Eye (tissue), 1 donor: ENCODE data around the gene HLA-DMB.
"Not testable (repeated sequence)": the region's sequence is repeated elsewhere in the genome, so short reads cannot be mapped to it uniquely, and the experiment has no call there.

Experiments
- DNase-seq: peaks from one replicate; pipeline ENCODE4 v3.0.0-alpha.2; 2015

HLA-DMB gene

DNA sequence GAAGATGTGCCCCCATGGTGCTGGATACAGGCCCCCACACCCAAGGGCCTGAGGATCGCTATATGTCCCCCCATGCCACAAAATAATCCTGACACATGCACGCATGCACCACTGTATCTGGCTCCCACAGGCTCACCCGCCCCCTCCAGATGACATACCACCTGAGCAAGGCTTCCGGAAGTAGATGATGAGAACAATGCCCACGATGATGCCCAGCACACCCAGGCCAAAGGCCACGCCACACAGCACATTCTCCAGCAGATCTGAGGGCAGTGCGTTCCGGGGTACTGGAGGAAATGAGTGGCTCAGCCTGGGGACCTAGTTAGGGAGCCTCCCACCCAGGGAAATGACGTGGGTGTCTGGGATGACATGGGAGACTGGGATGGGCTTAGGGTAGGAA lies 8.3 kb upstream of the HLA-DMB start:
- no peak for DNase-seq

DNA sequence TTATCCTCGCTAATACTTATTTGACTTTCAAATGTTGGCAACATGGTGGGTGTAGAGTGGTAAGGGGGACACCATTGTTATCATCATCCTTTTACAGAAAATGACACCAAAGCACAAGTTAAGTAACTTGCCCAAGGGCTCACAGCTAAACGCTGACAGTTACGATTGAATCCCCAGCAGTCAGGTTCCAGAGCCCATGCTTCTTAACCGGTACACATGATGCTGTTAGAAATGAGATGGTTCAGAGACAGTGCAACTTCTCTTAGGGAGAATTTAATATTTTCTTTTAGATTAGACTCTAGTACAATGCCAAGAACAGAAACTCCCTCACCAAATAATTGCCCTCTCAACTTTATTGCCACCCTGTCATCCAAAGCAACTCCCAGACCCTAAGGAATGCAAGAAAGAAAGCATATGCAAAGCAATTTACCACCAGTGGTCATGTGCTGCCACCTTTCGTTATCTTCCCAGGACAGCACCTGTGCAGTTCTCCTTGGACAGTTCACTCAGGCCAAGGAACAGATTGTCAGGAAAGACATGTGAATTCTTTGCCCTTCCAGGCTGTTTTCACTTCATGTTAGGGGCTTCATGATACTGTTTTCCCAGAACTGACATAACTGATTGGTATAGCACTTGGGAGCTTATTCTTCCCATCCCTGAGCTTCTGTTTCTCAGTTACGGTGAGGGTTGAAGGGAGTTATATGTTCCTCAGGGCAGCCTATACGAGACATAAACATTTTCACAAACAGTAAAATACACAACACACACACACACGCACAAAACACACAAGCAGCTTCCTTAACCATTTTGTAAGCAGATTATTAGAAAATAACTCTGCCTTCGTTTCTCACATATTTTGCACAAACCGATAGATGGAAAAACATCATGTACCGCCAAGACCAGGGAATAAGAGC lies 7.0 kb upstream of the HLA-DMB start:
- DNase-seq, result peak; percentile 62

DNA sequence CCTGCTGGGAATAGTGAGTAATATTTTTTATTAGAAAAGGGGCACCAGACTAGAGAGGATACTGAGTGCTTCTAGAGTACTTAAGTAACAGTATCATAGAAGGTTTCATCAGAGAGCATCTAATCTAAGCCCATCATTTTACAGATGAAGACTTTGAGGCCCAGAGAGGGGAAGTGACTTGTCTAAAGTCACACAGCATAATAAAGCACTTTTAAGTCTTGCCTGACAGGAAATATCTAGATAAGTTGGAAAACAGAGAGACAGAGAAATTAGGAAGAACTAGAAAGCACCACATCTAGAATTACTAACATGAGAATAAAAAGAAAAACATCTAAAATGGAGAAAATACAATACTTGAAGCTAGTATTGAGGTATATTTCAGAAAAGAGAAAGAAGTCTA lies 6.1 kb upstream of the HLA-DMB start:
- DNase-seq, result no peak

DNA sequence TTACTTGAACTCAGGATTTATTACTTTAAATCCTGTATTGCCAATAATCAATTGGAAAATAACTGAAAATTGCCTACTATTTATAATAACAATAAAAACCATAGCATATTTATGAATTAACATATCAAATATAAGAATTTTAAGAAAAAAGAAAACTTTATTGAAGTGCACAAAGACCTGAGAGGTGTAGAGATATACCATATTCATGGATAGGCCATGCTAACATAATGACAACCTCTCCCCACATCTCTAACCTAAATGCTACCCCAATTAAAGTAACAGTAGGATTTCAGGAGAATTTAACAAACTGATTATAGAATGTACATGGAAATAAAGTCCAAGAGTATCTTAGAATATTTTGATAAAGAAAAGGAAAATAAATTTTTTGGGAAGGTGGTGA lies 5.1 kb upstream of the HLA-DMB start:
- no peak for DNase-seq

DNA sequence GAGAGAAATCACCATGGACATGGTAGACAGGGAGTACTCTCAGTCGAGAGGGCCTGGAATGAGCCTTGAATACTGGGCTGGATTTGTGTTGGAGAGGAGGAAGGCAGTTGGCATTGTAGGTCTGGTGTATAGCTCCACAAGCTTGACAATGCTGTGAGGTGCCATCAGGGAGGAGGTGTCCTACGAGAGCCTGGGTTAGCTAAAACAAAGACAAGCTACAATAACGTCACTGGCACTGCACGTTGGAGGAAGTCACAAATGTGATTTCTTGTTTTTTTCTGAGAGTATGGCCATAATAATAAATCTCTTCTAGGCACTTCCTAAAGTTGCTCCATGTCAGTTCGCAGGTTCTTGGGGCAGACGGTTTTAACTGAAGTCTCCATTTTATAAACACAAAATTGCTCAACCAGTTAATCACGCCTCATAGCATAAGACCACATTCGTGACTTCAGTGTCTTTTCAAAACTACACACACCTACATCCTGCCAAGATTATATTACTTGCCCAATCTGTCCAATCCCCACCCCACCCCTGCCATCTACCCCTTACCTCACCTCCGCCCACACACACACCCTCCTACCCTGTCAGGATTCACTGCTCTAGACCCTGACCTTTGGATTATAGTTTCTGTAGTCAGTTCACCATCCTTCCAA lies 4.4 kb upstream of the HLA-DMB start:
- no peak for DNase-seq

DNA sequence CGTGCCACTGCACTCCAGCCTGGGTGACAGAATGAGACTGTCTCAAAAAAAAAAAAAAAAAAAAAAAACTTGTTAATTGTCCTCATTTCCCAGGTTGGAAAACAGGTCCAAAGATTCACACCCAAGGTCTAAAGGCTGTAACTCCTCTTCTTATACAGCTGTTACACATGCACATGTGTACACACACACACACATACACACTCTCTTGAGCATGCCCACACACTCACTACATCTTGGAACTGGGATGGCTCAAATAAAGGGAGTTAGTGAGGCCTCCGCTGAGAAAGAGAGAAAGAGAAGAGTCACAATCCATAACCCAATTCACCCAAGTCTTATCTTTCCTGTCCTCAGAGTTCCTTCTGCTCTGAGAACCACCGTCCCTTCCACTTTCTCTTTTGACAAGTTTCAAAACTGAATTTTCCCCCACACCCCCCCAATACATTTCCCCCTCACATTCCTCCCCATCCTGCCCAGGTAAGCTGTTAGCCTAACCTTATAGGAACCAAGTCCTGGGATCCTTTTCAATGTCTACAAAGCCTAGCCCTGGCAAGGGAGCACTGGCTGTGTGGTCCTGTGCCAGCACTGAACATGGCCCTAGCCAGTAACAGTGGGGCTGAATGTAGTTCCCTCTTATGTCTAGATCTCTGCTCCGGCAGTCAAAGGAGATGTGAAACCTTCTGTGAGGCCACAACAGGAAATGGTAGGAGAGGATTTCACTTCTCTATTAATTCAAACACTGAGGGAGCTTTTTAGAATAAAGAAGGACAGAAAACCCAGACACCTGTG lies 3.2 kb upstream of the HLA-DMB start:
- DNase-seq, result no peak

DNA sequence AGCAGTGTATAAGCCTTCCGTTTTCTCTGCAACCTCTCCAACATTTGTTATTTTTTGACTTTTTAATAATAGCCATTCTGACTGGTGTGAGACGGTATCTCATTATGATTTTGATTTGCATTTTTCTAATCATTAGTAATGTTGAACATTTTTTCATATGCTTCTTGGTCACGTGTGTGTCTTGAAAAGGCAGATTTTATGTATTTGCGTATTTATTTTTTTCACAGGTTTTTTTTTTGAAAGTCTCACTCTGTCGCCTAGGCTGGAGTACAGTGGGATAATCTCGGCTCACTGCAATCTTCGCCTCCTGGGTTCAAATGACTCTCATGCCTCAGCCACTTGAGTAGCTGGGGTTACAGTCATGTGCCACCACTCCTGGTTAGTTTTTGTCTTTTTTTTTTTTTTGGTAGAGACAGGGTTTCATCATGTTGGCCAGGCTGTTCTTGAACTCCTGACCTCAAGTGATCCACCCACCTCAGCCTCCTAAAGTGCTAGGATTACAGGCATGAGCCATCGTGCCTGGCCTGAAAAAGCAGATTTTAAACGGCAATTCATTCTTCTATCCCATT lies 1.8 kb upstream of the HLA-DMB start:
- not testable (repeated sequence) for DNase-seq

DNA sequence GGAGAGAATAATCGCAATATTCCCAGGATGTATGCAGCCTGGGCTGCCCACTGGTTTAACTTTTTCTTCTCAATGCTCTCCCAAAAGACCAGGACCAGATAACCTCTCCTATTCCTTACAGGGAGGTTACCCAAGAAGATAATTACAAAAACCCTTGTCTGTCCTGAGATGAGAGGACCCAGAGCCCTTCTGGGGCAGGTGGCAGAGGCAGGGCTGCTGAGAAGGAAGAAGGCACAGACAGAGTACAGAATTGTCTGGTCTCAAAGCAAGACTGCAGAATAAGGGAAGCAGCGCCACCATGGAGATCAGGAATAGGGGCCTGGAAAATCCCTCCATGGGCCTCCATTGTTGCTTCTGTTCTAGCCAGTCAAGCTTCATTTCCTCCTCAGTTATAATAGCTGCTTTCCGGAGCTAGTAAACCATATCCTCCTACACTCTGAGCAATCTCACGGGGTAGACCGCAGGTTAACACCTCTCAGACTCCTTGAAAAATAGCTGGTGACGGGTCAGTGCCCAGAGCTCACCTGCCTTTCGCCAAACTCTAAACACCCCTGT lies 463 bp upstream of the HLA-DMB start:
- DNase-seq, result no peak

DNA sequence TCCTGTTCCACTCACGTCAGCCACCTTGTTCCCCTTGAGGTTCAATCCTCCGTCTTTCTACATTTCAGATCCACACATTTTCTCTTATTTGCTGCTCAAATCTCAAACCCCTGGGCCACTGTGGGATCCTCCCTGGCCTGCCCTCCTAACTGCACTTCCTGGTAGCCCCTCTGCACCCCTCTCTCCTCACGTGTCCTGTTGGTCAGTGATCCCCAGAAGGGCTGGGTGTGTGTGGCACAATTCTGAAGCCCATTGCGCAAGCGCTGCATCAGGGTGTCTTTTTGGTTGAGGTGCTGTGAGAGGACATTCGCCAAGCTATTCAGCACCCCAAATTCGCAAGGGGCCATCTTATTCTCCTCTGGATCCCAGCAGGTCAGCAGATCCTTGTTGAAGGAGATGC lies 2.3 kb downstream of the HLA-DMB start:
- no peak for DNase-seq

DNA sequence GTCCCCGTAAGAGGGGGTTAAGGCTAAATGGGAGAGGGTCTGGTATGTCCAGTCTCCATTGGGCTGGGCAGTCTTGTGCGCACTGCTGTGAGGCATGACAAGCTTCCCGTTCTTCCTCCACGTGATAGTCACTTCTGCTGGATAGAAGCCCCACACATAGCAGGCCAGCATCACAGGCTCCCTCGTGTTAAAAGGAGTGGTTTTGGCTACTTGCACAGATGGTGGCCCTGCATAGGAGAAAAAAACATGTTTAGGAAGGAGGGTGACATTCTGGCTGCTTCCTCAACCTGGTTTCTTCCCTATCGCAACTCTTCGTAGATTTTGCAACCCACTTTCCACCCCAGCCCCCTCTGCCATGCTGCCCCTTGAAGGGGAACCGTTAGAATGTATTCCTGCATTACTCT lies 3.6 kb downstream of the HLA-DMB start:
- no peak for DNase-seq

DNA sequence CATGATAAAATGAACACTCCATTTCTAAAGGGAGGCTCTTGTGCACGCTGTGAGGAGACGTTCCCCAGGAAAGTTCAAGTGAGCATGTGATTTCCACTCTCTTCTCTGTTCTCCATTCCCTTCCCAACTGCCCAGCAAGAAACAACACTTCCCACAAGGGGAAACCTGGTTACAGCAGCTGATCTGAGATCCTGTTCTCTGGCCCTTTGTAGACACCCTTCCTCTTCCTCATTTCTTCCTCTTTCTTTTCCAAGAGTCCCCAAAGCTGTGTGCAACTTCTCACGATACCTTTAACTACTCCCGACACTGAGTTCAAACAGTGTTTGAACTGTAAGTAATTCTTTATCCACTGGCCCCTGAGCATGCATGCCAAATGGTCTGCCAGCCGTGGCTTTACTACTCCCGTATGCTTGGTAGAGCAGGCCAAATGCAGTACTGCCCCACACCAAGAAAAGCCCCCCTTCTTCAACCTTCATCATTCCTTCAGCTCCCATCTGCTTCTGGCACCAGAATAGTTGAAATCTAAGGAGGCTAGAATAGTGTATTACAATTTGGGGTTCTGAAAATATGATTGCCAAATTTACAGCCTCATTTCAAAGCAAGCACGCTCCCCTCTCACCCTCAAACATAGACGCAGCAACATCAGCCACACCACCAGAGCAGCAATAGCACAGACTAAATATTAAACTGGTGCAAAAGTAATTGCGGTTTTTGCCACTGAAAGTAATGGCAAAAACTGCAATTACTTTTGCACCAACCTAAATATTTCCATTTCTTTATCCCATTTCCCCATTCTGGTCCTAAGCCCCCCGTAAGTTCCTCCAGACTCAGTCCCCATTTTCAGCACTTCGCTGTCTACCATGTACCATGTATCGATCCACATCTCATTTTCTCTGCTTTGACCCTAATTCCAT lies 4.3 kb downstream of the HLA-DMB start:
- DNase-seq, result no peak

DNA sequence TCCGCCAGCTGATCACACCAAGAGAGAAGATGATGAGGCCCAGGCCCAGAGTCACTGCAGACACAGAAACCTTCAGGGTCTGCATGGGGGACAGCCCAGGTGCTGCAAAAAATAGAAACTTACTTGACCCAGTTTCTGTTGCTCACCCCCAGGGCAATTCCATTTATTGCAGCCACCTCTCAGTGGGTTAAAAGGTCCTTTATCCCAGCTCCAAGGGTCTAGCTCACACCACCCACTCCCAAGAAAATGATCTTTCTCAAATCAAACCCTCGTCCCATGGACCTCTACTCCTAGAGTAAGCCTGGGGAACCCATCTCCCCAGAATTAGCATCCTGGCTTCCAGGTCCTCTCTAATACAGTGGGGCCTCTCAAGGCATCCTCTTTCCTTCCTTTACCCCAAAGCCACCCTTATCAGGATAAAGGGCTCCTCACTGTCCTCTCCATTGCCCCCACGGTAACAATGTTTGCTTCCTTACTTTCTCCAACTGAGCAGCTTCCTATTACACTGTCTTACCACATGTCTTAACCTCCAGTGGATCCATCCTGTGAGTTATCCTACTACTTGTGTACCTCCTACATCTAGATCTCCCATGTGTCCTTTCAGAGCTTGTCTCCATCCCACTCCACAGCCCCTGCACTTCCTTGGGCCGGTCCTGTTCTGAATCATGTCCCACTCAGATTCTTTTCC lies 5.1 kb downstream of the HLA-DMB start:
- DNase-seq, result no peak

DNA sequence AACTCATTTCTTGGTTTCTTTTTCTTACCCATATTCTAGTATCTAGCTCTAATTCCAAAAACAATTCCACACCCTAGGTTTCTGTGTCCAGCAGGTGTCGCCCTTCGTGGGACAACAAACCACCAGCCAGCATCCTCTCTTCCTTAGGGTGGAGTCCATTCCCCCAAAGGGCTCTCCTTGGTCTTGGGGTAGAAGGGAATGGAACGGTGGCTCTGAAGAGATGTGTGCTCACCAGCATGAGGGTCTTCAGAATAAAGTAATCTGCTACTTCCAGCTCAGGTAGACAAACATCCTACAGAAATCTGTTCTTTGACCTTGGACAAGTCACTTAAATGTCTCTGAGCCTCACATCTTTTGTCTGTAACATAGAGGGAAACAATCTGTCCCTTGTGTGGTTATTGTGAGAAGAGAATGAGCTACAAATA lies 7.2 kb downstream of the HLA-DMB start:
- peak; percentile 86 for DNase-seq

DNA sequence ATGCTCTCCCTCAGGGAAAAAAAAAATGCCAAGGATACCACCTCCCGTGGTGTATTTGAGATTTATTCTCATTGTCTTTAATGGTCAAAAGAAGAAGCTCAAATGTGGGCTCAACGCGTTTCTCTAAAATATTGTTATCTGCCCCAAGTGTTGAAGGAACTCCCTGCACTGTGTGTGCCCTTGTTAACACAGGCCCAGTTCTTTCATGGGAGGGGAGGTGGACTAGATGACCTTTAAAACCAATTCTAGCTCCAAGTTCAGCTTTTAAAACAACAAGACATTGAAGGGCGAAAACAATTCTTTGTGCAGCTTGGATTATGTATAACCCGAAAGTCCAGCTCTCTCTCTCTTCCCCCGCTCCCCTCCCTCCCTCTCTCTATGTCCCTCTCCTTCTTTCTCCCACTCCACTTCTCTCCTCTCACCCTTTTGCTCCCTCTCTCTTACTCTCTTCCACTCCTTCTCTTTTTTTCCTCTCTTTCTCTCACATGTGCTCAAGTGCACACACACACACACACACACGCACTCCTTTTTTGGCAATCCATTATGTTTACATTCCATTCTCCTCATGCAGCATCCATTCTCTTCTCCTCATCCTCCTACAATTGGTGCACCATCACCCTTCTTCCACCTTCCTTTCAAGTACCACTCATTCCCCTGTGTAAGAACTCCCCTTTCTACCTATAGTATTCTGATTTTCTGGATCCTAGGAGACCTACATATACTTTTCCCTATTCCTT lies 8.5 kb downstream of the HLA-DMB start:
- no peak for DNase-seq

DNA sequence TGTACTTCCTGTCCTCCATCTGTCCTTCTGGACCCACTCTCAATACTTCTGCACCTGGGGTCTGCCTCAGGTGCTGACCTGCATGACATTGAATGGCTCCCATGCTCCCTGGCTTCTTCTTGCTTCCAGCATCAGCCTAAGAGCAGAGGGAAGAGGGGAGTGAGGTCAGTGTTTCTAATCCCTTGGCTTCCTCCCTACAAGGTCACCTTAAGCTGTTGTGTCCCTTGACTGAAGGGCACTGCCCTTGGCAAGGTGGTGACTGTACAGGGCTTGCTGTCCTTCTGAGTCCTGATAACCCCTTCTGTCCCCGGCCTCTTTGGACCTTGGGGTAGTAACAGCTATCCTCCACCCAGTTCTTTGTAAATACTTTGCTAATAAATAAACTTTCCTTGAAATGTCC lies 9.6 kb downstream of the HLA-DMB start:
- DNase-seq, result no peak

DNA sequence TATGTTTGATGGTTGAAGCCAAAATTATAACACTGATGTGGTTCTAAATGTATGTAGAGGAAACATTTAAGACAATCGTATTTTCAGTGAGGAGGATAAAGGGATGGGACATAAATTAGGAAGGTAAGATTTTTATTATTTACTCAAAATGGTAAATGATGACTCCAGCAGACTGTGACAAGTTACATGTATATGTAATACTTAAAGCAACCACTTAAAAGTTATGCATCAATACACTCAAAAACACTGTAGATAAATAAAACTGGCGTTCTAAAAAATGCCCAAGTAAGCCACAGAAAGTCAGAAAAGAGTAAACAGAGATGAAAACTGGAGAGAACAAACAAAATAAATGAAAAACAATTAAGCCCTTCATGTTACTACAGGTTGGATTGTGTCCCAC lies 18.7 kb downstream of the HLA-DMB start:
- no peak for DNase-seq

DNA sequence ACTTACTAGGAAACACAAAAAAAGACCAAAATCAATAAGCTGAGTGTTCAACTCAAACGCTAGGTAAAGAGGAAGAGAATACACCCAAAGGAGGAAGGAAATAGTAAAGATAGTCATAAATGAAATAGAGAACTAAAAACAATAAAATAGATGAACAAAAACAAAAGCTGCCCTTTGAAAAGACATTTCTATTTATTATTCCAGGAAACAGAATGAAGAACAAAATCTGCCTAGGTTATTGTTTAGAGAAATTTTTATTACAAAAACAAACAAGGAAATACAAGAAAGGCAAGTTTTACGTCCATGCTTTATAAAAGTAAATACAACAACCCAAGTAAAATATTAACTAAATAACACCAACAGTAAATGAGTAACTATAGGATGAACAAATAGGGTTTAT lies 20.1 kb downstream of the HLA-DMB start:
- no peak for DNase-seq

DNA sequence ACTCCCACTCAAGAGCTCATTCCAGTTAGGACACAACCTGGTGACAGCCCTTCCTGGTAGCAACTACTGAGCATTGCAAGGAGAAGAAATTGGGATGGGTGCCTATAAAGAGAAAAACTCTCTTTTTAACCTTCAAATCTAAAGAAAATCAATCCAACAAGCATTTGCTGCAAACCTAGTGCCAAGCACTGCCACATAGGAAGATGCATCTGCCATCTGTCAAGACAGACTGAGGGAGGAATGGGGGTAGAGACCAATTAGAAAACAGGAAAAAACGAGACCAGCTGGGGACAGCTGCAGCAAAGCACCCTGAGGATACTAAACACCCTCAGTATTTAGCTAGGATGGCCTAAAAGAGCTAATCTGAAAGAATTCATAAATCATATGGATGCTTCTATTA lies 27.9 kb downstream of the HLA-DMB start:
- DNase-seq, result peak; percentile 9

DNA sequence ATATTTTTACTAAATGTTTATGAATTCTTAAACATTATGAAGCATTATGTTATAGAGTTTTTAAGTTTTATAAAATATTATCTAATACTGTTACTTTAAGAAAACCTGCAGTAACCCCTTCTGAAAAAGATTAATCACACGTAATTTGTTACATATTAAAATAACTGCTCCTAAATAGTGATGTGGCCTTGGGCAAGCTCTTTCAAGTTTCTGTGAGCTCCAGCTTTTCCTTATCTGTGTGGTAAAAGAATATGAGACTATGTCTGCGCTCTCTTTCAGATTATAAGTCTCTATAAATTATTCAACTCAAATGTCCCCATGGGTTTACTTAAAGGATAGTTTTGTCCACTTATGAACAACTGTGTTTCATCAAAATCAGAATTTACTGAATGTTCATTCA lies 31.9 kb downstream of the HLA-DMB start:
- no peak for DNase-seq

DNA sequence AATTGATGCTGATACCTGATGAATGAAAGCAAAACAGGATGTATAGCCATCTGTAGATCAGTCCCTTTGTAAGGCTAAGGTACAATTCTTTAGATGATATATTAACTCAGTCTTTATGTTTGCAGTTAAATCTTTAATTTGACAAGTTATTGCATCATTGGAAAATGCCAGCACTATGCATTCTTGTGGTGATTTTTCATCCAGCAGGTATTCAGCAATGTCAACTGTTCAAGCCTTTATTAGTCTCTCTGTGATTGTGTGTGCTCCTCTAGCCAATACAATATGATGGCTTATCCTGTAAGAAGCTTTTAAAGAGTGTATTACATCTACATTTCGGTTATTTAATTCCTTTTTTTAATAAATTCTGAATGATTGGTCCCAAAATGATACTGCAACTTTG lies 34.3 kb downstream of the HLA-DMB start:
- no peak for DNase-seq
